Measurements from ENCODE around the gene NET1. TPM values are rescaled to one million over a fixed set of nuclear protein-coding genes. Genes with fewer than 3 reads are reported as not detected.

The NET1 gene
- total RNA-seq, 1 experiment from 2014 or later, result 175 TPM

GRCh38 chr10:5400468-5401240 is 11.7 kb upstream of the NET1 start:
- Mint-ChIP-seq H3K27ac (ENCODE audit: unreplicated experiment) (no peak overlapping the region), H3K27me3 (ENCODE audit: insufficient read depth, unreplicated experiment) (peaks cover 6% of the 10 kb centered on the region), H3K4me1 (ENCODE audit: low read depth, unreplicated experiment) (no peaks in the 10 kb centered on the region), H3K9me3 (ENCODE audit: unreplicated experiment) (no peaks in the 10 kb centered on the region), H3K36me3 (ENCODE audit: insufficient read depth, unreplicated experiment) (no peaks in the 10 kb centered on the region), H3K4me3 (ENCODE audit: unreplicated experiment) (no peak overlapping the region)
- 0 out of 2 replicates have a peak, but pooled peaks cover 4% of the 10 kb centered on the region for H3K4me1 ChIP-seq
- no peak for DNase-seq
- intact Hi-C loops (cut with micrococcal nuclease; ENCODE audit: unreplicated experiment), result no loop called here
- no peaks in the 10 kb centered on the region for H3K9me3 ChIP-seq
- ChIA-PET CTCF (interaction anchor here (0.5 kb wide), 1 partner anchor 190 kb away, joined by 3 read pairs; no protein-coding TSS in a partner anchor), POLR2A (no interaction called here)
- no peak overlapping the region for H3K4me3 ChIP-seq (ENCODE audit: low read depth, low read length)
- no peaks in the 10 kb centered on the region for H3K27me3 ChIP-seq (replicated peaks; ENCODE audit: control insufficient read depth, insufficient read depth, low read length)
- TF ChIP-seq CTCF (IDR thresholded peaks at IDR 0.05; ENCODE audit: insufficient read depth in 1 of 2, low read depth in 1 of 2, low read length in 1 of 2, severe bottlenecking in 1 of 2, unreplicated experiment in 1 of 2), result no peak
- no TSS peak for BruUV-seq (replicated peaks)
- no peaks in the 10 kb centered on the region for H3K36me3 ChIP-seq (ENCODE audit: control insufficient read depth, insufficient read depth, low read length)

GRCh38 chr10:5402798-5403197 is 9.6 kb upstream of the NET1 start:
- no peaks in the 10 kb centered on the region for H3K4me1 Mint-ChIP-seq (ENCODE audit: low read depth, unreplicated experiment)
- no peaks in the 10 kb centered on the region for H3K36me3 Mint-ChIP-seq (ENCODE audit: insufficient read depth, unreplicated experiment)
- intact Hi-C loops (cut with micrococcal nuclease; ENCODE audit: unreplicated experiment), result no loop called here
- H3K4me3 ChIP-seq (ENCODE audit: low read depth, low read length), result no peak overlapping the region
- H3K9me3 Mint-ChIP-seq (ENCODE audit: unreplicated experiment), result peaks cover 14% of the 10 kb centered on the region
- no peak for DNase-seq
- no TSS peak for BruUV-seq (replicated peaks)
- H3K4me1 ChIP-seq, result 0 out of 2 replicates have a peak, but pooled peaks cover 4% of the 10 kb centered on the region
- no peaks in the 10 kb centered on the region for H3K27me3 ChIP-seq (replicated peaks; ENCODE audit: control insufficient read depth, insufficient read depth, low read length)
- peaks cover 11% of the 10 kb centered on the region; the same call in 1 of the 2 replicates for H3K9me3 ChIP-seq
- POLR2A ChIA-PET, result no interaction called here
- peaks cover under 1% of the 10 kb centered on the region for H3K27me3 Mint-ChIP-seq (ENCODE audit: insufficient read depth, unreplicated experiment)
- CTCF ChIA-PET, result no interaction called here
- H3K27ac Mint-ChIP-seq (ENCODE audit: unreplicated experiment), result no peak overlapping the region
- H3K4me3 Mint-ChIP-seq (ENCODE audit: unreplicated experiment), result no peak overlapping the region
- TF ChIP-seq CTCF (IDR thresholded peaks at IDR 0.05; ENCODE audit: insufficient read depth in 1 of 2, low read depth in 1 of 2, low read length in 1 of 2, severe bottlenecking in 1 of 2, unreplicated experiment in 1 of 2), result no peak
- H3K36me3 ChIP-seq (ENCODE audit: control insufficient read depth, insufficient read depth, low read length), result no peaks in the 10 kb centered on the region

- BruUV-seq (replicated peaks), result no TSS peak
- Mint-ChIP-seq H3K9me3 (ENCODE audit: unreplicated experiment) (peaks cover 20% of the 10 kb centered on the region), H3K4me3 (ENCODE audit: unreplicated experiment) (no peak within 1 kb of the TSS), H3K36me3 (ENCODE audit: insufficient read depth, unreplicated experiment) (no peaks in the 10 kb centered on the region), H3K4me1 (ENCODE audit: low read depth, unreplicated experiment) (no peaks in the 10 kb centered on the region), H3K27ac (ENCODE audit: unreplicated experiment) (no peak within 1 kb of the TSS), H3K27me3 (ENCODE audit: insufficient read depth, unreplicated experiment) (no peaks in the 10 kb centered on the region)
- ChIA-PET CTCF (no interaction called here), POLR2A (no interaction called here)
- H3K9me3 ChIP-seq, result peaks cover 19% of the 10 kb centered on the region
- TF ChIP-seq CTCF (IDR thresholded peaks at IDR 0.05; ENCODE audit: insufficient read depth in 1 of 2, low read depth in 1 of 2, low read length in 1 of 2, severe bottlenecking in 1 of 2, unreplicated experiment in 1 of 2), result no peak
- H3K4me3 ChIP-seq (ENCODE audit: low read depth, low read length), result no peak within 1 kb of the TSS
- intact Hi-C loops (cut with micrococcal nuclease; ENCODE audit: unreplicated experiment), result no loop called here
- no peak for DNase-seq
- H3K36me3 ChIP-seq (ENCODE audit: control insufficient read depth, insufficient read depth, low read length), result no peaks in the 10 kb centered on the region
- H3K27me3 ChIP-seq (replicated peaks; ENCODE audit: control insufficient read depth, insufficient read depth, low read length), result no peaks in the 10 kb centered on the region
- H3K4me1 ChIP-seq, result 0 out of 2 replicates have a peak, but pooled peaks cover 4% of the 10 kb centered on the region
Measured at GRCh38 chr10:5404208-5405041, 7.9 kb upstream of the NET1 start, which contains the start of gene TUBAL3. TUBAL3 (minus strand) TSS chr10:5404828; CDS start chr10:5404792, 36 bp downstream.
